Stomach (tissue), 9 donors: ENCODE data around the gene HS3ST1. TPM values are rescaled to one million over a fixed set of nuclear protein-coding genes. Genes with fewer than 3 reads are reported as not detected.
A peak's percentile ranks its signal among the peaks of the same experiment; 100 is the strongest.
"Not testable (repeated sequence)": the region's sequence is repeated elsewhere in the genome, so short reads cannot be mapped to it uniquely, and the experiment has no call there.

Source experiments
- DNase-seq, 2 donors: peaks; one replicate each; pipeline versions ENCODE4 v3.0.0 to v3.0.0-alpha.2; 2013 to 2019
- H3K27ac ChIP-seq, 5 donors: fragments of 200-600 bp in 4 of 5; sonication (generic) in 4 of 5; one replicate each; pipeline ENCODE4 v1.5.1; 2013 to 2019; ENCODE audit warnings: mild to moderate bottlenecking in 1 of 5, moderate library complexity in 1 of 5
- H3K27me3 ChIP-seq, 3 donors: fragments of 200-600 bp; sonication (generic); one replicate each; pipeline ENCODE4 v1.5.1; 2017 to 2019; ENCODE audit warnings: mixed run types in 1 of 3
- H3K36me3 ChIP-seq, 4 donors: fragments of 200-600 bp; sonication (generic); 1 replicate in 3 of 4; 2 replicates in 1 of 4; pipeline ENCODE4 v1.5.1; 2016 to 2019
- H3K4me1 ChIP-seq, 4 donors: fragments of 200-600 bp; sonication (generic); one replicate each; pipeline ENCODE4 v1.5.1; 2016 to 2019
- H3K4me3 ChIP-seq, 4 donors: fragments of 200-600 bp; sonication (generic) in 3 of 4; one replicate each; pipeline ENCODE4 v1.5.1; 2016 to 2019; ENCODE audit warnings: mild to moderate bottlenecking in 1 of 4
- H3K9me3 ChIP-seq, 4 donors: fragments of 200-600 bp; sonication (generic); one replicate each; pipeline ENCODE4 v1.5.1; 2016 to 2019
- CTCF ChIP-seq, 7 experiments: fragments of 450-650 bp in 4 of 7; fragments of 200-600 bp in 3 of 7; sonication (generic) in 3 of 7; IDR thresholded peaks; one replicate each; pipeline ENCODE4 v1.5.1; 2016 to 2019; ENCODE audit warnings: antibody characterized with exemption in 7 of 7, control low read depth in 2 of 7, mild to moderate bottlenecking in 1 of 7
- EP300 ChIP-seq: sonication (generic); formaldehyde crosslinking; IDR thresholded peaks from one replicate; pipeline ENCODE4 v1.6.1; 2017; ENCODE audit warnings: antibody characterized with exemption
- POLR2A ChIP-seq, 4 donors: fragments of 450-650 bp; IDR thresholded peaks; one replicate each; pipeline ENCODE4 v1.6.1; 2016; ENCODE audit warnings: antibody characterized with exemption in 4 of 4, control low read depth in 2 of 4, mild to moderate bottlenecking in 1 of 4, moderate library complexity in 1 of 4
- POLR2AphosphoS5 ChIP-seq, 3 donors: sonication (generic); formaldehyde crosslinking; IDR thresholded peaks; one replicate each; pipeline ENCODE4 v1.6.1; 2016; ENCODE audit warnings: antibody characterized with exemption in 3 of 3
- WGBS, 5 donors: extraction: QIAGEN DNeasy Blood & Tissue Kit in 3 of 5; methylation state at CpG; one replicate each; pipeline versions ENCODE4 v1.1.5 to v1.1.7; 2013 to 2018; 5-methylcytosine and 5-hydroxymethylcytosine counted together
- intact Hi-C: fragments of 100-400 bp; cut with DNase I; formaldehyde crosslinking; loops from one replicate; pipeline ENCODE4 v1.15.1; 2023; ENCODE audit warnings: low total_unique reads
- polyA plus RNA-seq, 3 donors: library from polyadenylated mRNA; stranded (reverse); fragments of 200-250 nt; gene quantifications; one replicate each; pipeline ENCODE4 v1.2.3, GENCODE V29; 2013
- total RNA-seq, 5 donors: library from RNA; depleted of rRNA; stranded (reverse); fragments of >200 nt; gene quantifications; one replicate each; pipeline versions ENCODE4 v1.1.0 to v1.2.3, GENCODE V29; 2014 to 2016
- donor health status: healthy with polysubstance abuse.
- donor health status: Bipolar disorder and iron deficiency.
- donor health status: healthy.

Gene HS3ST1
- total and polyA plus RNA-seq, 8 donors: 0.58 to 123 (median 4.1) TPM; not detected in 1

- Histone ChIP-seq H3K36me3 (peaks cover 5 to 28% (median 12%) of the 10 kb centered on the region in 4 donors), H3K4me1 (peaks cover 0 to 14% (median 4%) of the 10 kb centered on the region in 4 donors), H3K9me3 (peaks cover 0 to 5% (median 0%) of the 10 kb centered on the region in 4 donors), H3K4me3 (no peak overlapping the region), H3K27me3 (no peaks in the 10 kb centered on the region), H3K27ac (no peak overlapping the region)
- DNase-seq: no peak
- 98 to 99% (median 98%) methylated on average over 17 to 42 of the region's 42 CpGs for WGBS, 5 donors
- intact Hi-C loops: no loop called here
- TF ChIP-seq EP300: no peak
- no peak for TF ChIP-seq POLR2A (IDR thresholded peaks at IDR 0.05)
- TF ChIP-seq CTCF (IDR thresholded peaks at IDR 0.05): no peak
- no peak for TF ChIP-seq POLR2AphosphoS5 (IDR thresholded peaks at IDR 0.05)
Observed at GRCh38 chr4:11399461-11399971, 29.2 kb downstream of the HS3ST1 start.

DNA sequence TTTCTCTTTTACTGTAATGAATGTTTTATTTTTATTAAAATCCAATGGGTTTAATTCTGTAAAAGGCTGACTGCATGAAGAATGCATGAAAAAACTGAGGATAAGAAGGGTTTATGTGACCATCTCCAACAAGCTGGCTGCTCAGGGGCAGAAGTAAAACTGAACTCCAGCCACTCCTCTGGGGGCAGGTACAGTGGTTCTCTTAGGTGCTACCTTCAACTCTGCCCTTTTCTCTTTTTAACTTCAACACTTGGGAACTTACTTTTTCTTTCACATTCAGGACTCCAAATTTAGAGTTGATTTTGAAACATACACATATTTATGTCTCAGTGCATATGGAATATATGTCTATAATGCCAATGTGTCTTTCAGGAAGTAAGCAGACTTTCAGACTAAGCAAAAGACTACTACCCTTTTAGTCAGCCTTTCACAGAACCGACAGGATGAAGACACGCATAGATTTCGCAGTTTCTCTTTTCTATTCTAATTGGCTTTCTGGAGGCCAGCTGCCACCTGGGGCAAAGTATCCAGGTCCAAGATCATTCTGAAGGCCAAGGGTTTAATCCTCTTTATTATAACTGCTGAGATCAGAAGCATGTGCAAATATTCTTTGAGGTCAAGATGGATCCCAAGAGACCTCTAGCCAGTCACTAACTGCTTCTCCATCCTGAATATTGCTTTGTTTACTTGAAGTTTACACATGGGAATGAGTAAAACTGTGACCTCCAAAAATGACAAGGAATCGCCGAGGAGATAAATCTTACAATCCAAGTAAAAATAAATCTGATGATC is 30.7 kb downstream of the HS3ST1 start:
- WGBS, 5 donors: 70 to 84% (median 82%) methylated on average over 5 of the region's 5 CpGs
- intact Hi-C loops: no loop called here
- Histone ChIP-seq H3K27ac (peak overlapping the region in 1 of 5 donors; percentile 27), H3K9me3 (peaks cover 0 to 5% (median 0%) of the 10 kb centered on the region in 4 donors), H3K4me1 (peaks cover 0 to 14% (median 4%) of the 10 kb centered on the region in 4 donors), H3K27me3 (no peaks in the 10 kb centered on the region), H3K4me3 (no peak overlapping the region), H3K36me3 (peaks cover 5 to 28% (median 12%) of the 10 kb centered on the region in 4 donors)
- DNase-seq: no peak
- no peak for TF ChIP-seq EP300
- no peak for TF ChIP-seq CTCF (IDR thresholded peaks at IDR 0.05)
- no peak for TF ChIP-seq POLR2A (IDR thresholded peaks at IDR 0.05)
- no peak for TF ChIP-seq POLR2AphosphoS5 (IDR thresholded peaks at IDR 0.05)

GRCh38 chr4:11397146-11397545 is 31.5 kb downstream of the HS3ST1 start:
- peaks cover 0 to 14% (median 4%) of the 10 kb centered on the region in 4 donors for H3K4me1 ChIP-seq
- H3K36me3 ChIP-seq: peaks cover 5 to 28% (median 12%) of the 10 kb centered on the region in 4 donors
- intact Hi-C loops: no loop called here
- peak overlapping the region in 1 of 5 donors; percentile 27 for H3K27ac ChIP-seq
- peaks cover 0 to 5% (median 0%) of the 10 kb centered on the region in 4 donors for H3K9me3 ChIP-seq
- whole genome bisulfite sequencing, 5 donors: 4 to 31% (median 7%) methylated on average over 1 of the region's 1 CpG
- TF ChIP-seq POLR2AphosphoS5 (IDR thresholded peaks at IDR 0.05): peak in 1 of 3 donors; percentile 60
- no peak for TF ChIP-seq CTCF (IDR thresholded peaks at IDR 0.05)
- TF ChIP-seq POLR2A (IDR thresholded peaks at IDR 0.05): no peak
- peak in 1 of 2 donors; percentile 24 for DNase-seq
- no peaks in the 10 kb centered on the region for H3K27me3 ChIP-seq
- no peak overlapping the region for H3K4me3 ChIP-seq

DNA sequence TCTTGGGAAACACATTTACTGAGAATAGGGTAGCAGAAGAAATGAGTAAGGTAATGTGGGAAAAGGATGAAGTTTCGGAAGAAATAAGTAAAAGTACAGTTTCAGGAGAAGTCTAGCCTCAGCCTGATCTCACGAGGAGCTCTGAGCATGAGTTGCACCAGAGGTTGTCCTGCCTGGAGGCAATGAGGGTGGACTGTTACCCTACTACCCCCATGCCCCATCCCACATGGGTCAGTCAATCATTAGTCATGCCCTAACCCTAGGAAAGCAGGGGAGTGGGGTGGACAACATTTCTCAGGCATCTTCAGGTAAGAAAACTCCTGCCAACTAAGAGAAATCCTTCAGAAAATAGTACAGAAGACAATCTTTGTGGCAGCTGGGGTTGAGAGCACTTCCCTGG is 35.1 kb downstream of the HS3ST1 start:
- H3K9me3 ChIP-seq: no peaks in the 10 kb centered on the region
- H3K4me1 ChIP-seq: peaks cover 0 to 14% (median 4%) of the 10 kb centered on the region in 4 donors
- no peak for TF ChIP-seq EP300
- TF ChIP-seq POLR2AphosphoS5 (IDR thresholded peaks at IDR 0.05): no peak
- no peak for TF ChIP-seq CTCF (IDR thresholded peaks at IDR 0.05)
- TF ChIP-seq POLR2A (IDR thresholded peaks at IDR 0.05): no peak
- 89 to 96% (median 92%) methylated on average over 2 of the region's 2 CpGs for WGBS, 5 donors
- no peaks in the 10 kb centered on the region for H3K27me3 ChIP-seq
- peaks cover 0 to 14% (median 0%) of the 10 kb centered on the region in 4 donors for H3K36me3 ChIP-seq
- no peak for DNase-seq
- H3K4me3 ChIP-seq: no peak overlapping the region
- intact Hi-C loops: no loop called here
- H3K27ac ChIP-seq: no peak overlapping the region

GRCh38 chr4:11384072-11384471 is 44.6 kb downstream of the HS3ST1 start:
- H3K27me3 ChIP-seq, H3K27ac ChIP-seq, H3K4me1 ChIP-seq, H3K36me3 ChIP-seq, H3K9me3 ChIP-seq, intact Hi-C loops, DNase-seq, H3K4me3 ChIP-seq: not testable (repeated sequence)
- 59 to 89% (median 68%) methylated on average over 11 to 13 of the region's 15 CpGs for WGBS, 5 donors
